NOMO-1 treated with dmso at 0.1 percent for 144 hours (cell line): Measurements from ENCODE around the gene SYNGAP1.
"Not testable (repeated sequence)": the region's sequence is repeated elsewhere in the genome, so short reads cannot be mapped to it uniquely, and the experiment has no call there.

Experiments used
- DNase-seq: peaks from one replicate; lab custom pipeline; 2025; ENCODE audit not compliant: unreplicated experiment; lab: John Stamatoyannopoulos, UW

Gene SYNGAP1

DNA sequence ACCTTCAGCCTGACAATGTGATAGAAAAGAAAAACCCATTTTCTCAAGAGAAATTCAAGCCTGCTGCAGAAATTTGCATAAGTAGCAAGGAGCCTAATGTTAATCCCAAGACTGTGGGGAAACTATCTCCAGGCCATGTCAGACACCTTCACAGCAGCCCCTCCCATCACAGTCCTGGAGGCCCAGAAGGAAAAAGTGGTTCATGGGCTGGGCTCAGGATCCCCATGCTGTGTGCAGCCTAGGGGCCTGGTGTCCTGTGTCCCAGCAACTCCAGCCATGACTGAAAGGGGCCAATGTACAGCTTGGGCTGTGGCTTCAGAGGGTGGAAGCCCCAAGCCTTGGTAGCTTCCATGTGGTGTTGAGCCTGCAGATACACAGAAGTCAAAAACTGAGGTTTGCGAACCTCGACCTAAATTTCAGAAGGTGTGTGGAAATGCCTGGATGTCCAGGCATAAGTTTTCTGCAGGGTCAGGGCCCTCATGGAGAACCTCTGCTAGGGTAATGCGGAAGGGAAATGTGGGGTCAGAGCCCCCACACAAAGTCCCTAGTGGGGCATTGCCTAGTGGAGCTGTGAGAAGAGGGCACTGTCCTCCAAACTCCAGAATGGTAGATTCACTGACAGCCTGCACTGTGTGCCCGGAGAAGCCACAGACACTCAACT lies 46.3 kb downstream of the SYNGAP1 start:
- no peak for DNase-seq

DNA sequence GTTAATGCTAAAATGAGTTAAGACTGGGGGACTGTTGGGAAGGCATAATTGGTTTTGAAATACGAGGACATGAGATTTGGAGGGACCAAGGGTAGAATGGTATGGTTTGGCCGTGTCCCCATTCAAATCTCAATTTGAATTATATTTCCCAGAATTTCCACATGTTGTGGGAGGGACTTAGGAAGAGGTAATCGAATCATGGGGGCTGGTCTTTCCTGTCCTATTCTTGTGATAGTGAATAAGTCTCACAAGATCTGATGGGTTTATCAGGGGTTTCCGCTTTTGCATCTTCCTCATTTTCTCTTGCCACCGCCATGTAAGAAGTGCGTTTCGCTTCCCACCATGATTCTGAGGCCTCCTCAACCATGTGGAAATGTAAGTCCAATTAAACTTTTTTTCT lies 47.2 kb downstream of the SYNGAP1 start:
- DNase-seq, result no peak

DNA sequence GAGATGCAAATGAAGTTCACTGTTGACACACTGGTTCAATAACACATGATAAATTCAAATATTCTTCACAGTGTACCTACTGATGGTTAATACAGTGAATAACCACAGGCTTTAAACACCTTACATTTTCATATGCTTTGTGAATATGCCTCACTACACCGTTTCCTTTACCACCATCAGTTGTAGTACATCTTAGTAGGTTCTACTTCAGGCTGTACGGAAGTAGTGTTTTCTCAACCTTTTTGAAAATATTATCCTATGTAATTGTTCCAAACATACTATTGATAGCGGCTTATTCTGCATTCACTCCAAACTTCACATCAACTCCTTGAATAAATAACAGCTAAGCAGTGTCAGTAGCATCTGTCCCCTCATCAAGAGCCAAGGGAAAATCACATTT lies 49.8 kb downstream of the SYNGAP1 start:
- DNase-seq, result no peak

DNA sequence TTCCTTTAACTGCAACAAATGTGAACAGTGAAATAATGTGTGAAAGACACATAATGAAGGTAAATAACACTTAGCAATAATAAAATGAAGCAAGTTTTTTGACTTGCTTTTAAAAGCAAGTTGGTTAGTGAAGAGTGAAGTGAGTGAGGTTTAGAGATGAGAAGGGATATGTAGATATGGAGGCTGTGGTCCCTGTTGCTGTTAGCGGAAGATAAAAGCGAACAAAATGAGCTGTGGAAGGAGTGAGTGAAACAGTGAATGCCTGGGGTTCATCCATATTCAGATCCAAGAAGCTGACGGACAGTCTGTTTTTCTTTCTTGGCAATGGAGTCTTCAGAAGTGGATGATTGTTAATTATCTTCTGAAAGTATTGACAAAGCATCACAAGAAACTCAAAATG lies 58.0 kb downstream of the SYNGAP1 start:
- DNase-seq, result no peak

DNA sequence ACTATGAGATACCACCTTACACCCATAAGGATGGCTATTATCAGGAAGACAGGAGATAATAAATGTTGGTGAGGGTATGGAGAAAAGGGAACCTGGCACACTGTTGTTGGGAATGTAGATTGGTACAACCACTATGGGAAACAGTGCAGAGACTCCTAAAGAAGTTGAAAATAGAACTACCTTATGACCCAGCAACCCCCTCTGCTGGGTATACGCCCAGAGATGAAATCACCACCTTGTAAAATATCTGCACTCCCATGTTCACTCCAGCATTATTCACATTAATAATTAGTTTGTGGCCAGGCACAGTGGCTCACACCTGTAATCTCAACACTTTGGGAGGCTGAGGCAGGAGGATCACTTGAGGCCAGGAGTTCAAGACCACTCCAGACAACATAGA lies 61.3 kb downstream of the SYNGAP1 start:
- DNase-seq, result no peak

DNA sequence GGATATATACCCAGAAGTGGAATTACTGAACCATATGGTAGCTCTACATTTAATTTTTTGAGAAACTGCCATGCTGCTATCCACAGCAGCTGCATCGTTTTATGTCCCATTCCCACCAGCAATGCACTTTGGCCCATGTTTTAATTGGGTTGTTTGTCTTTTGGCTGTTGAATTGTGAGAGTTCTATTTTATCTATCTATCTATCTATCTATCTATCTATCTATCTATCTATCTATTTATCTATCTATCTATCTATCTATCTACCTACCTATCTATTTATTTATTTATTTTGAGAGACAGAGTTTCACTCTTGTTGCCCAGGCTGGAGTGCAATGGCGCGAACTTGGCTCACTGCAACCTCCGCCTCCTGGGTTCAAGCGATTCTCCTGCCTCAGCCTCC lies 62.8 kb downstream of the SYNGAP1 start:
- DNase-seq, result not testable (repeated sequence)

DNA sequence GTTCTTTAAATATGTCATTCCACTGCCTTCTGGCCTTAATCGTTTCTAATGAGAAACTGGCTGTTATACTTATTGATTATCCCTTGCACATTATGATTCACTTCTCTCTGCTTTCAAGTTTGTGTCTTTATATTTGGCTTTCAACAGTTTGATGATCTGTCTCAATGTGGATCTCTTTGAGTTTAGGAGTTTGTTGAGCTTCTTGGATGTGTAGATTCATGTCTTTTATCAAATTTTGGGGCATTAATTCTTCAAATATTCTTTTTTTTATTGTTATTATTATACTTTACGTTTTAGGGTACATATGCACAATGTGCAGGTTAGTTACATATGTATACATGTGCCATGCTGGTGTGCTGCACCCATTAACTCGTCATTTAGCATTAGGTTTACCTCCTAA lies 63.8 kb downstream of the SYNGAP1 start:
- no peak for DNase-seq

DNA sequence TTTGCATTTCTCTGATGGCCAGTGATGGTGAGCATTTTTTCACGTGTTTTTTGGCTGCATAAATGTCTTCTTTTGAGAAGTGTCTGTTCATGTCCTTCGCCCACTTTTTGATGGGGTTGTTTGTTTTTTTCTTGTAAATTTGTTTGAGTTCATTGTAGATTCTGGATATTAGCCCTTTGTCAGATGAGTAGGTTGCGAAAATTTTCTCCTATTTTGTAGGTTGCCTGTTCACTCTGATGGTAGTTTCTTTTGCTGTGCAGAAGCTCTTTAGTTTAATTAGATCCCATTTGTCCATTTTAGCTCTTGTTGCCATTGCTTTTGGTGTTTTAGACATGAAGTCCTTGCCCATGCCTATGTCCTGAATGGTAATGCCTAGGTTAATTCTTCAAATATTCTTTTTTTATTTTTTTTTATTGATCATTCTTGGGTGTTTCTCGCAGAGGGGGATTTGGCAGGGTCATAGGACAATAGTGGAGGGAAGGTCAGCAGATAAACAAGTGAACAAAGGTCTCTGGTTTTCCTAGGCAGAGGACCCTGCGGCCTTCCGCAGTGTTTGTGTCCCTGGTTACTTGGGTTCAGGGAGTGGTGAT lies 64.9 kb downstream of the SYNGAP1 start:
- DNase-seq, result not testable (repeated sequence)

DNA sequence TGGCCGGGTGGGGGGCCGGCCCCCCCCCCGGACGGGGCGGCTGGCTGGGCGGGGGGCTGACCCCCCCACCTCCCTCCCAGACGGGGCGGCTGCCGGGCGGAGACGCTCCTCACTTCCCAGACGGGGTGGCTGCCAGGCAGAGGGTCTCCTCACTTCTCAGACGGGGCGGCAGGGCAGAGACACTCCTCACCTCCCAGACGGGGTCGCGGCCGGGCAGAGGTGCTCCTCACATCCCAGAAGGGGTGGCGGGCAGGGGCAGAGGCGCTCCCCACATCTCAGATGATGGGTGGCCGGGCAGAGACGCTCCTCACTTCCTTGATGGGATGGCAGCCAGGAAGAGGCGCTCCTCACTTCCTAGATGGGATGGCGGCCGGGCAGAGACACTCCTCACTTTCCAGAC lies 65.8 kb downstream of the SYNGAP1 start:
- not testable (repeated sequence) for DNase-seq

DNA sequence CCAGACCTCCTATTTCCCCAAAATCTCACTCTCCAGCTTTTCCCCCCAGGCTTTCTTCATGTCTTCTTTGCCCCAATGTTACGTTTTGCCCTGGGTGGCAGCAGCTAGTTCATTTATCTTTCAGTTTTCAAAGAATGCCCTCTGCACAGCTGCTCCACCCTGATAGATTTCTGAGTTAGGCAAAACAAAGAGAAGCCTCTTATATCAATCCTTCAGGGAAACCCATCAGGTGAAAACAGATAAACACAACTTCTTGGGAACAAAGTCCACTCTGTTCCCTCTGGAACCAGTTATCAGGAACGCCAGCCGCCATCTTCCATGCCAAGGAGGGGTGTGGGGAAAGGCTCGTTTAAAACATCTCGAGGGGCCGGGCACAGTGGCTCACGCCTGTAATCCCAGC lies 68.5 kb downstream of the SYNGAP1 start:
- no peak for DNase-seq

DNA sequence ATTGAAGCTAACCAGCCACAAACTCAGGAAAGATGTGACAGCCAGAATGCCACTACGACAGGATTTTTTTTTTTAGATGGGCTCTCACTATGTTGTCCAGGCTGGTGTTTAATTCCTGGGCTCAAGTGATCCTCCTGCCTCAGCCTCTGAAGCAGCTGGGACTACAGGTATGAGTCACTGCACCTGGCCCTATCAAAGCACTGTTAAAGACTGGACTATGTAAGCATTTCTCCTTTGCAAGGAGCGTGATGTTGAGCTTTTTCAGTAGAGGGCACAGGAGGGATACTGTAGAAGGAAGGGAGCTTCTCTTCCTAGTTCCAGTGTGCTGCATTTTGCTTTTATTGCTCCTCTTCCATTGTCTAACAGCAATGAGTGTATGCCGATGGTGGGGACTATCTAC lies 70.3 kb downstream of the SYNGAP1 start:
- no peak for DNase-seq

DNA sequence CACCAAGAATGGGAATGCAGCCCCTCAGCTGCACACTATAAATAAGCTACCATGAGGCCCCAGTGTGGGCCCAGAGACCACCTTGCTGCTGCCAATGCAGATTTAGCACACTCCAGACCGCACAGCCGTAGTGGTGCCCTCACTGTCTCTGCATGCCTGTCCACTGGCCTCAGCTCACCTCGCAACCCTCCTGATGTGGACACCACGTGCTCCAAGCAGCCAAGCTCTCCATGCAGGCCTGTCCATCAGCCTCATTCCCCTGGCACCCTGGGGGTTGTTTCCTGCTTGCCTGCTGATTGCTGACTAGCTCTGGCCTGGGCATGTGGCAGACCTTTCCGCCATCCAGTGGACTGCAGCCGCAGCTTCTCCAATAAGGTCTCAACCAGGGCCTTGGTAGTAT lies 70.8 kb downstream of the SYNGAP1 start:
- no peak for DNase-seq

DNA sequence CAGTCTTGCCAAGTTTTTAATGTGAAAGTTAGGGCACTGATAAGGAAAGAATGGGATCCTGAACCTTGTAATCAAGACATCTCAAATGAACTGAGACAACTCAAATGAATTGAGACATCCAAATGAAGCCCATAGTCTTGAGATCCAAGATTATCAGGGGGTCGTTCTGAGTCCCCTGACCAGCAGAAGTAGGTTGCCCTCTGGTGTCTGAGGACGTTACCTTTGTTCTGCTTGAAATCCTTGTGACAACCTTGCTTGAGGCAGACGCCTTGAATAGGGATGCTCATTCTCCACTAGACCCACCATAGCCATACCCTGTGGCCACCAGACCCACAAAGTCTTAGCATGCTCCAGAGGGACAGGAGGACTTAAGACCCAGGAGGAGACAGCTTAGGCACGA lies 72.2 kb downstream of the SYNGAP1 start:
- DNase-seq, result no peak

DNA sequence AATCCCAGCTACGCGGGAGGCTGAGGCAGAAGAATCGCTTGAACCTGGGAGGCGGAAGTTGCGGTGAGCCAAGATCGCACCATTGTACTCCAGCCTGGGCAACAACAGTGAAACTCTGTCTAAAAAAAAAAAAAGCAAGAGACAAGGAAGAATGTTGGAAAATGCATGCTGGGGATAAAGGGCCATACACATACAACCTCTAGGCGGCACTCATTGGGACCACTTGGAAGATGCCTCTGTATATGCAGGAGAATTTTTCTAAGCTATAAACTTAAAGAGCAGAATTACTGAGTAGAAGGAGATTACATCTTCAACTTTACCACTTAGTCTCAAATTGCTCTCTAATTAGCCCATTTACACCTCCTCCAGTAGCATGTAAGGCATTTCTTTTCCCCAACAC lies 77.3 kb downstream of the SYNGAP1 start:
- DNase-seq, result no peak

DNA sequence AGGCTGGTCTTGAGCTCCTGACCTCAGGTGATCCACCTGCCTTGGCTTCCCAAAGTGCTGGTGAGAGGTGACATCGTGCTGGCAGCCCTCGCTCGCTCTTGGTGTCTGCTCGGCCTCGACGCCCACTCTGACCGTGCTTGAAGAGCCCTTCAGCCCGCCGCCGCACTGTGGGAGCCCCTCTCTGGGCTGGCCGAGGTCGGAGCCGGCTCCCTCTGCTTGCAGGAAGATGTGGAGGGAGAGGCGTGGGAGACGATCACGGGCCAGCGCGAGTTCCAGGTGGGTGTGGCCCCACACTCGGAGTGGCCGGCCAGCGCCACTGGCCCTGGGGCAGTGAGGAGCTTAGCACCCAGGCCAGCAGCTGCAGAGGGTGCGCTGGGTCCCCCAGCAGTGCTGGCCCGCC lies 82.6 kb downstream of the SYNGAP1 start:
- no peak for DNase-seq

DNA sequence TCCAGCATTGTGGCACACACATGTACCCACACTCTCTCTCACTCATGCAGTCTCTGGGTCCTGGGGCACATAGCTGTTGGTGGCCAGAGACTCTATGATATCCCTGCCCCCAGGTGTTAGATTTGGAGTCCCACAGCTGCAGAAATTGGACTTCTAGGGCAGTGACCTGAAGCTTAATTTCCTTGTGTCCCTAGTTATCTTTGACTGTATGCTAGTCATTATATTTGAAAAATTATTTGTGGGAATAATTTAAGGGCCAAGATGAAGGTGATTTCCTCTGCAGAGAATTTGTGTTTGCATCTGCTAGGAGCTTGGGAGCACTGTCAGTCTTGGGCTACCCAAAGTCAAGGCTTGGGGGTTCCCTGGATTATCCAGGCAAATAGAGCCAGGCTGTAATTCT lies 84.6 kb downstream of the SYNGAP1 start:
- no peak for DNase-seq
